Measurements from ENCODE around the gene MAP2K5. TPM values are rescaled to one million over a fixed set of nuclear protein-coding genes. Genes with fewer than 3 reads are reported as not detected.

MAP2K5 gene
- total and polyA plus RNA-seq, 10 of the 15 experiments (the other 5 are each of a cell fraction or from before 2014, with no cell fraction given), result 1.3 to 19.4 (median 9.6) TPM

GRCh38 chr15:67783303-67783702 is 240.8 kb downstream of the MAP2K5 start (continued):
- TF ChIP-seq FOS (IDR thresholded peaks at IDR 0.05; ENCODE audit: borderline replicate concordance, extremely low read depth, insufficient read length) (no peak), KLF5 (IDR thresholded peaks at IDR 0.05; ENCODE audit: partially characterized antibody) (no peak), IKZF1 (conservative IDR thresholded peaks at IDR 0.05) (peak; percentile 24; the same call in 1 of the 2 replicates), ESRRA (IDR thresholded peaks at IDR 0.05; ENCODE audit: low read length) (no peak), ELK1 (IDR thresholded peaks at IDR 0.05; ENCODE audit: low read depth, low read length) (no peak), NBN (IDR thresholded peaks at IDR 0.05) (peak; percentile 81), ZNF592 (IDR thresholded peaks at IDR 0.05) (no peak), USF2 (IDR thresholded peaks at IDR 0.05; ENCODE audit: borderline replicate concordance, low read depth, low read length) (no peak), MTA2 (IDR thresholded peaks at IDR 0.05; ENCODE audit: low read depth) (no peak; the same call in 1 of the 2 replicates), WRNIP1 (IDR thresholded peaks at IDR 0.05; ENCODE audit: borderline replicate concordance, low read depth, low read length) (no peak), HSF1 (IDR thresholded peaks at IDR 0.05; ENCODE audit: low read depth, low read length) (no peak), IRF3 (IDR thresholded peaks at IDR 0.05) (no peak), KDM1A (IDR thresholded peaks at IDR 0.05; ENCODE audit: borderline replicate concordance) (no peak), E2F8 (IDR thresholded peaks at IDR 0.05; ENCODE audit: low read depth, partially characterized antibody) (no peak), SMARCA5 (IDR thresholded peaks at IDR 0.05) (peak; percentile 54; the same call in 1 of the 2 replicates)

All from GM12878 (cell line).